Hindlimb muscle (tissue), 1 donor: ENCODE results near the gene XYLT1. TPM values are rescaled to one million over a fixed set of nuclear protein-coding genes. Genes with fewer than 3 reads are reported as not detected.
A peak's percentile ranks its signal among the peaks of the same experiment; 100 is the strongest.
"Not testable (repeated sequence)": the region's sequence is repeated elsewhere in the genome, so short reads cannot be mapped to it uniquely, and the experiment has no call there.

Experiments
- DNase-seq: peaks from one replicate; pipeline ENCODE4 v3.0.0-alpha.2; 2013
- polyA plus RNA-seq: library from polyadenylated mRNA; unstranded; fragments of 120-200 nt; gene quantifications from one replicate; pipeline ENCODE4 v1.2.1, GENCODE V29; 2013; ENCODE audit not compliant: insufficient read length

The XYLT1 gene, protein sequence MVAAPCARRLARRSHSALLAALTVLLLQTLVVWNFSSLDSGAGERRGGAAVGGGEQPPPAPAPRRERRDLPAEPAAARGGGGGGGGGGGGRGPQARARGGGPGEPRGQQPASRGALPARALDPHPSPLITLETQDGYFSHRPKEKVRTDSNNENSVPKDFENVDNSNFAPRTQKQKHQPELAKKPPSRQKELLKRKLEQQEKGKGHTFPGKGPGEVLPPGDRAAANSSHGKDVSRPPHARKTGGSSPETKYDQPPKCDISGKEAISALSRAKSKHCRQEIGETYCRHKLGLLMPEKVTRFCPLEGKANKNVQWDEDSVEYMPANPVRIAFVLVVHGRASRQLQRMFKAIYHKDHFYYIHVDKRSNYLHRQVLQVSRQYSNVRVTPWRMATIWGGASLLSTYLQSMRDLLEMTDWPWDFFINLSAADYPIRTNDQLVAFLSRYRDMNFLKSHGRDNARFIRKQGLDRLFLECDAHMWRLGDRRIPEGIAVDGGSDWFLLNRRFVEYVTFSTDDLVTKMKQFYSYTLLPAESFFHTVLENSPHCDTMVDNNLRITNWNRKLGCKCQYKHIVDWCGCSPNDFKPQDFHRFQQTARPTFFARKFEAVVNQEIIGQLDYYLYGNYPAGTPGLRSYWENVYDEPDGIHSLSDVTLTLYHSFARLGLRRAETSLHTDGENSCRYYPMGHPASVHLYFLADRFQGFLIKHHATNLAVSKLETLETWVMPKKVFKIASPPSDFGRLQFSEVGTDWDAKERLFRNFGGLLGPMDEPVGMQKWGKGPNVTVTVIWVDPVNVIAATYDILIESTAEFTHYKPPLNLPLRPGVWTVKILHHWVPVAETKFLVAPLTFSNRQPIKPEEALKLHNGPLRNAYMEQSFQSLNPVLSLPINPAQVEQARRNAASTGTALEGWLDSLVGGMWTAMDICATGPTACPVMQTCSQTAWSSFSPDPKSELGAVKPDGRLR
- polyA plus RNA-seq: 6.4 TPM

DNA sequence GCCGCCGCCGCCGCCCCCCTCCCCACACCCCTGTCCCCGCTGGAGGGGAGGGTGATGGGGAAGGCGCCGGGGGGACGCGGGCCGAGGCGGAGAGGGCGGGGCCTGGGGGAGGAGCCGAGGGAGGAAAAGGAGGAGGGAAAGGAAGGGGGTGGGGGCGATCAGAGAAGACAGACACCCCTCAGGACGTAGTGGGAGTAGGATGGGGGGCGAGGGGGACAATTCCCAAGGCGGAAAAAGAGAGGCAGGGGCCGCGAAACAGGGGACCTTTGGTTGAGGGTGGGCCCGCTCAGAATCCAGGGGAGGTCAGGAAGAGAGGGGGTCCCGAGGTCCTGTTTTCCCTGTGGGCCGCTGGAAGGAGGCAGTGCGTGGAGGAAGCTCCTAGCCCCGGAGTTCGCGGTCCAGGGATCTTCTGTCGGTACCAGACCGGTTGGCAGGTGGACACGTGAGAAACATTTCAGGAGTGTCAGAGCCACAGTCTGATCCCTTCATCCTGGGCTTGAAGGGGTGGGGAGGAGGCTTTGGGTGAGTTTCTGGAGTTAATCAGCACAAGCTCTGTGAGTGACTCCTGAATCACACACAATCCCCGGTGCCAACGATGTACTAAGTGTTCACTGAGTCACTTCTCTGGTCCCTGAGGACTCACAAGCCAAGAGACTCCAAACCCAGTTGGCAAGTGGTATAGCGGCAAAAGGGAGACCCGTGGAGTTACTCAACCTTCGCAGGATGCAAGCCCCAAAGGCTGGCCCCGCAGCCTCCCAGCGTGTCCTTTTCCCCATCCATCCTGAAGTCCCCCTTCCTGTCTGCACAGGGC is at the start of gene XYLT1:
TSS of gene XYLT1 (minus strand) at position 53 of the 811 bp plus-strand sequence. CDS start 164 bp downstream, outside the sequence.
- DNase-seq: peak; percentile 65

DNA sequence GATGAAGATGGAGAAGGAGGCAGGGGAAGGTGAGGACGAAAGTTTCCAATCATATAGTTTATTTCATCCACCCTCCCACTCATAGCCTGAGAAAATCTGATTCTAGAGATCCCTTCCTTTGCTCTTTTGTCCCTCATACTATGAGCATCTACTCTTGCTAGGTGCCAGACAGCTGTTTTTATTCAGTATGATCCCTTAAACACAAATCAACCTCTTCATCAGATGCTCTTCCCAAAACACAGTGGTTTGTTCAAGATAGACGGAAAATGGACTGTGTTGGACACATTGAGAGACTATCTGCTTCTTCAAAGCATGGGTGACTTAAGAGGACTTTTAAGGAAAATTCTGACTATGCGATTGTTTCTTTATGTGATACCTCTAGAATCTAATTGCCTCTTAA is 49.4 kb upstream of the XYLT1 start:
- no peak for DNase-seq

- DNase-seq: no peak
These were observed 48.6 kb upstream of the XYLT1 start for GRCh38 chr16:17519101-17519955.

- DNase-seq: no peak
These were observed 47.7 kb upstream of the XYLT1 start for GRCh38 chr16:17518441-17518840.

DNA sequence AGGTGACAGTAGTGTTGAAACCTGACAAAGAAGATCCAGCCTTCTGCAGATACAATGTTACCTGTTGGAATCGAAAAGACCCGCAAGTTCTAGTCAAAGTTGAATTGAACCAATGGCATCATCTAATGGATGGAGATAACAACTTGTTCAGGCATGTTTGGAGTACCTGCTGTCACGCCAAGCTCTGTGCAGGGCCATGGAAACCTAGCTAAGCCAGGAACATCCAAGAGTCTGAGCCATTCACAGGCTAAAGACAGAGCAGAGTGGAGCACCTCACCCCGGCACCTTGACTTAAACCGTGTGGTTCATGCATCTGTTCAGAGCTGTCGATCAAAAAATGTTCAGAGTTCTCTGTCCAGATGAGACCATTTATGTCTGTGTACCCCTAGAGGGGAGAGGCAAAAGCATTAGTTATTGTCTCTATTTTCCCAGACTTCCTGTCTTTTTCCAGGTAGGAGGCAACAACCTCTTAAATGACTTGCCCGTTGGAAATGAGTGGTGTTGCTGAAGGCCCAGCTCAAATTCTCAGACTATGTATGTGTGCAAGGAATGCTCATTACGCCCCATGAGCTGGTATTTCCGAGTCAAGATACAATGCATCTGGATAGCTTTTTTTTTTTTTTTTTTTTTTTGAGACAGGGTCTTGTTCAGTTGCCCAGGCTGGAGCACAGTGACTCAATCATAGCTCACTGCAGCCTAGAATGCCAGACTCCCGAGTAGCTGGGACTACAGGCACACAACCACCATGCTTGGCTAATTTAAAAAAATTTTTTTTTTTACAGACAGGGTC is 44.9 kb upstream of the XYLT1 start:
- DNase-seq: no peak

GRCh38 chr16:17512636-17513220 is 42.0 kb upstream of the XYLT1 start:
- DNase-seq: no peak

GRCh38 chr16:17511340-17511739 is 40.6 kb upstream of the XYLT1 start:
- DNase-seq: peak; percentile 53

GRCh38 chr16:17510567-17510966 is 39.8 kb upstream of the XYLT1 start:
- no peak for DNase-seq

DNA sequence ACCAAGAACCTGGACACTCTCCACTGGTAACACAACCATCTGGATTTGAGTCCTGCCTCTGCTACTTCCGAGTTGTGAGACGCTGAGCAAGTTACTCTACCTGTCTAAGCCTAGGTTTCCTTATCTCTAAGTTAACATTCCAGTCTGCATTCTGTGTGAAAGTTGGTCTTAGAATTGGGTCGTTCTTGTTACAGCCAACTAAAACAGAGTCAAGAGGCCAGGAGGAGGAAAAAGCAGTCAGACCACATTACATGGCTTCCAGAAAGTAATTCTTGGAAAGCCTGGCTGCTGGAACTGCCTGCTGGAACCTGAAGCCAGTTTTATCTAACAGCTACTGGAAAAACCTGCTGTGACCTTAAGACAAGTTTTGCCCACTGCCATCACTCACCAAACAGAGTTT is 38.4 kb upstream of the XYLT1 start:
- DNase-seq: no peak

DNA sequence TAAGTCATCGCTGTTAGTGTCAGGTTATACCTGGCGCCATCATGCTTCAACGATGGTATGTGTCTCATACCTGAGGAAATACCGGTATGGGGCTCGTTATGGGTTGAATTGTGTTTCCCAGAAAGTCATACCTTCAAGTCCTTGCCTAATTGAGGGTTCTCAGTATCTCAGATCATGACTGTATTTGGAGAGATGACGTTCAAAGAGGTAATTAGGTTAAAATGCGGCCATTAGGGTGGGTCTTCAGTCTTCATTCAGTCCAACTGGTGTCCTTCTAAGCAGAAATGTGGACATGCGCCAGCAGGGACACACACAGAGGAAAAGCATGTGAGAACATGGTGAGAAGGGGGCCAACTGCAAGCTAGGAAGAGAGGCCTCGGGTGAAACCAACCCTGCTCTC is 37.5 kb upstream of the XYLT1 start:
- no peak for DNase-seq

DNA sequence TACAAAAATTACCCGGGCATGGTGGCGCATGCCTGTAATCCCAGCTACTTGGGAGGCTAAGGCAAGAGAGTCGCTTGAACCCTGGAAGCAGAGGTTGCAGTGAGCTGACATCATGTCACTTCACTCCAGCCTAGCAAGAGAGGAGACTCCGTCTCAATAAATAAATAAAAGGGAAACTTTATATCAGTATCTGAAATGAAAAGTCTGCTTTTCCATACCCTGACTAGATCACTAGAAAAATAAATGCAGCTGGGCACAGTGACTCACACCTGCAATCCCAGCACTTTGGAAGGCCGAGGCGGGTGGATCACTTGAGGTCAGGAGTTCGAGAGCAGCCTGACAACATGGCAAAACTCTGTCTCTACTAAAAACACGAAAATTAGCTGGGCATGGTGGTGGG is 36.8 kb upstream of the XYLT1 start:
- not testable (repeated sequence) for DNase-seq

DNA sequence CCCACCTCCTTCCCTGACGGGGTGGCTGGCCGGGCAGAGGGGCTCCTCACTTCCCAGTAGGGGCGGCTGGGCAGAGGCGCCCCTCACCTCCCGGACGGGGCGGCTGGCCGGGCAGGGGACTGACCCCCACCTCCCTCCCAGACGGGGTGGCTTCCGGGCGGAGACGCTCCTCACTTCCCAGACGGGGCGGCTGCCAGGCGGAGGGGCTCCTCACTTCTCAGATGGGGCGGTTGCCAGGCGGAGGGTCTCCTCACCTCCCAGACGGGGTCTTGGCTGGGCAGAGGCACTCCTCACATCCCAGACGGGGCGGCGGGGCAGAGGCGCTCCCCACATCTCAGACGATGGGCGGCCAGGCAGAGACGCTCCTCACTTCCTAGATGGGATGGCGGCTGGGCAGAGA is 35.1 kb upstream of the XYLT1 start:
- not testable (repeated sequence) for DNase-seq

- no peak for DNase-seq
These were observed 33.3 kb upstream of the XYLT1 start for GRCh38 chr16:17504050-17504449.

DNA sequence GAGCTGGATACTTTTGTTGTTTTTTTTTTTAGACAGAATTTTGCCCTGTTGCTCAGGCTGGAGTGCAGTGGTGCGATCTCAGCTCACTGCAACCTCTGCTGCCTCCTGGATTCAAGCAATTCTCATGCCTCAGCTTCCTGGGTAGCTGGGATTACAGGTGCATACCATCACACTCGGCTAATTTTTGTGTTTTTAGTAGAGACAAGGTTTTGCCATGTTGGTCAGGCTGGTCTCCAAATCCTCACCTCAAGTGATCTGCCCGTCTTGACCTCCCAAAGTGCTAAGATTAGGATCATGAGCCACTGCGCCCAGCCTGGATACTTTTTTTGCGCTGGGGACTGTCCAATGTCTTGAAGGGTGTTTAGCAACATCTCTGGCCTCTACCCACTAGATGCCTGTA is 32.6 kb upstream of the XYLT1 start:
- DNase-seq: no peak

- DNase-seq: no peak
These were observed 30.6 kb upstream of the XYLT1 start for GRCh38 chr16:17501321-17501720.

GRCh38 chr16:17499223-17499902 is 28.6 kb upstream of the XYLT1 start:
- no peak for DNase-seq

GRCh38 chr16:17497648-17498047 is 26.9 kb upstream of the XYLT1 start:
- no peak for DNase-seq

GRCh38 chr16:17496891-17497290 is 26.1 kb upstream of the XYLT1 start:
- DNase-seq: no peak

DNA sequence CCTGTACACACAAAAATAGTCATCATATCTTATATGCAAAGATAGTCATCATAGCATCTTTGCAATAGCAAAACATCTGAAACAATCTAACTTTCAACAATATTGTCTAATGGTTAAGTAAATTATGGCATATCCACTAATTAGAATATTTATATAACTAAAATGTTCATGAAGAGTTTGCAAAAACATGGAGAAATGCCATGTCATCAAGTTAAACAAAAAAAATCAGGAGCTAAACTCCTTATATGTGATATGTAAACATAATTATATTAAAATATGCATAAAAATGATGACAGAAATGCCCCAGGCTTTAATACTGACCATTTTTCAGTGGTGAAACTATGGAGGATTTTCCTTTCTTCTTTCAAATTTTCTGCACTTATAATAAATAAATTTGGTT is 22.3 kb upstream of the XYLT1 start:
- no peak for DNase-seq
